Measurements from ENCODE around the gene SNCAIP. TPM values are rescaled to one million over a fixed set of nuclear protein-coding genes. Genes with fewer than 3 reads are reported as not detected.

SNCAIP gene
- polyA plus RNA-seq, 3 donors from 2014 or later: not detected

- Mint-ChIP-seq H3K4me3 (no peak overlapping the region), H3K27ac (no peak overlapping the region), H3K4me1 (no peaks in the 10 kb centered on the region), H3K27me3 (ENCODE audit: low read depth in 3 of 3) (peaks cover 0 to 3% (median under 1%) of the 10 kb centered on the region in 3 donors), H3K36me3 (no peaks in the 10 kb centered on the region), H3K9me3 (peaks cover 0 to 7% (median 0%) of the 10 kb centered on the region in 6 donors)
- no peak for DNase-seq
Measured at GRCh38 chr5:122401976-122402725, 90.1 kb downstream of the SNCAIP start.

GRCh38 chr5:122402955-122403685, 91.1 kb downstream of the SNCAIP start:
- Mint-ChIP-seq H3K27ac (no peak overlapping the region), H3K4me1 (no peaks in the 10 kb centered on the region), H3K9me3 (no peaks in the 10 kb centered on the region), H3K4me3 (no peak overlapping the region), H3K36me3 (no peaks in the 10 kb centered on the region), H3K27me3 (ENCODE audit: low read depth in 3 of 3) (peaks cover 0 to 3% (median 2%) of the 10 kb centered on the region in 3 donors)
- DNase-seq: no peak

- no peaks in the 10 kb centered on the region for H3K36me3 Mint-ChIP-seq
- H3K4me3 Mint-ChIP-seq: no peak overlapping the region
- DNase-seq: no peak
- H3K27me3 Mint-ChIP-seq (ENCODE audit: low read depth in 3 of 3): peaks cover 0 to 3% (median 2%) of the 10 kb centered on the region in 3 donors
- H3K27ac Mint-ChIP-seq: no peak overlapping the region
- H3K9me3 Mint-ChIP-seq: no peaks in the 10 kb centered on the region
- no peaks in the 10 kb centered on the region for H3K4me1 Mint-ChIP-seq
Measured at GRCh38 chr5:122404018-122404417, 92.0 kb downstream of the SNCAIP start.

DNA sequence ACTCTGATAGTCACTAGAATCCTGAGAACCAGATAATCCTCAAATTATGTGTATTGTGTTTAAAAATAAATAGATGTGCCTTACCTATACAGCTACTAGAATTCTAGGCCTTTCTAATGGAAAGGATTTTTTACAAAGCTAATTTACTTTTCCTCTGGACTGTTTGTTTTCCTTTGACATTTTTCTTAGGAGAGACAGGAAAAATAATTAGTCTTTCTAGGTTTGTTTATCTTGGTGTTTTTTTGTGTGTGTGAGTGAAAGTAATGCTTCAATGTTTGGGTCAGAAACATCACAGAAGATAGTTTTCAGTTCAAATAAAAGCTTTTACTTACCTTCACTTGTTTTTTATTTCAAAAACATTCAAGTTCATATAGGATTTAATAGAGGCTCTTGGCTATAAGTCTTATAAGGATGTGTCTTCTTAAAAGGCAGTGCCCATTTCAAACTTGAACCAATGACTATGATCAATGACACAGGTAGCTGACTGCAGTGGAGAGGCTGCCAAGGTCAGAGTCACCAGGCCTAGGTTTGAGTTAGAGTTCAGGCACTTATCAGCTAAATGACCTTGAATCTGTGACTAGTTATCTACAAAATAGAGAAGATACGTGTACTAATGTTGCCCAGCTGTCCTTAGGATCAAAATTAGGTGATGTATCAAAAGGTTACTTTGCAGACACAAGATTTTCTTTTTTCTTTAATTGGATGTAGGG, 92.8 kb downstream of the SNCAIP start:
- Mint-ChIP-seq H3K9me3 (no peaks in the 10 kb centered on the region), H3K4me3 (no peak overlapping the region), H3K36me3 (no peaks in the 10 kb centered on the region)

GRCh38 chr5:122405751-122406150, 93.7 kb downstream of the SNCAIP start:
- no peak for DNase-seq
- Mint-ChIP-seq H3K27ac (no peak overlapping the region), H3K27me3 (ENCODE audit: low read depth in 3 of 3) (peaks cover 0 to 3% (median 2%) of the 10 kb centered on the region in 3 donors), H3K4me3 (no peak overlapping the region), H3K9me3 (no peaks in the 10 kb centered on the region), H3K4me1 (no peaks in the 10 kb centered on the region), H3K36me3 (no peaks in the 10 kb centered on the region)

More for the DNA sequence above, 92.8 kb downstream of the SNCAIP start:
- no peak for DNase-seq
- no peak overlapping the region for H3K27ac Mint-ChIP-seq
- no peaks in the 10 kb centered on the region for H3K4me1 Mint-ChIP-seq
- peaks cover 0 to 3% (median 2%) of the 10 kb centered on the region in 3 donors for H3K27me3 Mint-ChIP-seq (ENCODE audit: low read depth in 3 of 3)

- no peaks in the 10 kb centered on the region for H3K4me1 Mint-ChIP-seq
- no peak for DNase-seq
- no peak overlapping the region for H3K4me3 Mint-ChIP-seq
- peaks cover 0 to 3% (median 2%) of the 10 kb centered on the region in 3 donors for H3K27me3 Mint-ChIP-seq (ENCODE audit: low read depth in 3 of 3)
- H3K9me3 Mint-ChIP-seq: no peaks in the 10 kb centered on the region
- no peak overlapping the region for H3K27ac Mint-ChIP-seq
- no peaks in the 10 kb centered on the region for H3K36me3 Mint-ChIP-seq
Measured at GRCh38 chr5:122406181-122406580, 94.1 kb downstream of the SNCAIP start.

DNA sequence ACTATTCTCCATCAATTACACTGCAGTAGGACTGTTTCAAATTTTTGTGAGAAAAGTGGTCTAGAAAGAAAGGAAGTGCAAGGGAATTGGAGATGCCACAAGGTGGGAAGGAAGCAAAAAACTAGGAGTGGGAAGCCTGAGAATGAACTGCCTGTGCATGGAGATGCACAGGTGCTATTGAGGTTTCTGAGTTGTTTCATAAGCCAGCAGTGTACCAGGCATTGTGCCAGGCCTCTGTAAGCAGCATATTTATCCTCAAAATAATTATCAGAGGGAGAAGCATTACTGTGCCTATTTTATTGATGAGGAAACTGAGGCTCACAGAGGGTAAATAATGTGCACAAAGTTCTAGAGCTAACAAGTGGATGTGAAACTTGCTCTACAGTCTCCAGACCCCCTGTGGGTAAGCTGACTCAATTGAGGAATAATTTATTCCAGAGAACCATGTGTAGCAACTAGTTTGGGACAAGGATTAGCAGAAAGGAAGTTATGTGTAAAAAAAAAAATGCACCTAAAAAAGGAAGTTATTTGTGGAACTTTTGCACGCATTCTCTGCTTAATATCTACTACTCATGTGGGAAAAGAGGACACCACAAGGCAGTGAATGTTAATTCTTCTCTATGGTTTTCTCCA, 96.7 kb downstream of the SNCAIP start:
- peaks cover 0 to 4% (median 2%) of the 10 kb centered on the region in 3 donors for H3K27me3 Mint-ChIP-seq (ENCODE audit: low read depth in 3 of 3)
- DNase-seq: no peak
- no peak overlapping the region for H3K27ac Mint-ChIP-seq
- no peaks in the 10 kb centered on the region for H3K4me1 Mint-ChIP-seq
- H3K4me3 Mint-ChIP-seq: no peak overlapping the region
- H3K9me3 Mint-ChIP-seq: peaks cover 0 to 5% (median 0%) of the 10 kb centered on the region in 6 donors
- H3K36me3 Mint-ChIP-seq: no peaks in the 10 kb centered on the region

DNA sequence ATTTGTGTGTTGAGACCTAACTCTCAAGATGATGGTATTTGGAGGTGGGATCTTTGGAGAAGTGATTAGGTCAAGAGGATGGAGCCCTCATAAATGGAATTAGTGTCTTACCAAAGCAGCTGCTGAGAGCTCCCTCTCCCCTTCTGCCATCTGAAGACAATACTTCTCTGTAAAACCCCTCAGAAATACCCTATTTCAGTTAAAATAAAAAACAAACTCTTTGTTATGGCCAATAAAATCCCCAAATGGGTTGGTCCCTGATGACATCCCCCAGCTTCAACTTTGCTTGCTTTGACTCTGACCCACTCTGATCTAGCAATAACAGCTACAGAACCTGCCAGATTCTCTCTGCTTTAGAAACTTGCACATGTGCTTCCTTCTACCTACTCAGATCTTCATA, 100.9 kb downstream of the SNCAIP start:
- Mint-ChIP-seq H3K9me3 (peaks cover 0 to 8% (median 2%) of the 10 kb centered on the region in 6 donors), H3K4me3 (no peak overlapping the region), H3K27me3 (ENCODE audit: low read depth in 3 of 3) (peaks cover 0 to 3% (median 2%) of the 10 kb centered on the region in 3 donors), H3K4me1 (no peaks in the 10 kb centered on the region), H3K27ac (no peak overlapping the region), H3K36me3 (no peaks in the 10 kb centered on the region)
- no peak for DNase-seq

GRCh38 chr5:122413722-122414121, 101.7 kb downstream of the SNCAIP start:
- Mint-ChIP-seq H3K36me3 (no peaks in the 10 kb centered on the region), H3K4me1 (no peaks in the 10 kb centered on the region), H3K4me3 (no peak overlapping the region), H3K9me3 (peaks cover 0 to 8% (median 2%) of the 10 kb centered on the region in 6 donors), H3K27me3 (ENCODE audit: low read depth in 3 of 3) (peaks cover 0 to 4% (median 2%) of the 10 kb centered on the region in 3 donors), H3K27ac (no peak overlapping the region)
- DNase-seq: no peak

GRCh38 chr5:122415030-122415800, 103.2 kb downstream of the SNCAIP start:
- H3K27me3 Mint-ChIP-seq (ENCODE audit: low read depth in 3 of 3): peaks cover 0 to 5% (median 2%) of the 10 kb centered on the region in 3 donors
- DNase-seq: no peak
- H3K36me3 Mint-ChIP-seq: no peaks in the 10 kb centered on the region
- no peak overlapping the region for H3K27ac Mint-ChIP-seq
- no peaks in the 10 kb centered on the region for H3K4me1 Mint-ChIP-seq
- H3K4me3 Mint-ChIP-seq: no peak overlapping the region
- H3K9me3 Mint-ChIP-seq: peaks cover 0 to 8% (median 2%) of the 10 kb centered on the region in 6 donors

DNA sequence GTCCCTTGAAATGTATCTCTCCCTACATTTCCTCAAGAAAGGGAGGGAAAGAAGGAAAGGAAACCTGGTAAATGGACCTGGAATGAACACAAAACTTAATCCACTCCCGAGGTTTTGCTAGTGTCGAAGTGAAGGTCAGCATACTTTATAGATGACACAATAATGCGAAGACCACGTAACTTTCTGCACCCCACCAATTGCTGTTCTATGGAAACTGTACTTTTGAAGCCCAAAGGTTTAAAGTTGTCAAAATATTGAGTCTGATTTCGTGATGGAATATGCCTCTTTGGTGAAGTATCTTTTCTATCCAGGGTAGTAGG, 103.7 kb downstream of the SNCAIP start:
- peaks cover 0 to 5% (median 2%) of the 10 kb centered on the region in 3 donors for H3K27me3 Mint-ChIP-seq (ENCODE audit: low read depth in 3 of 3)
- no peak for DNase-seq
- H3K27ac Mint-ChIP-seq: no peak overlapping the region
- H3K4me3 Mint-ChIP-seq: no peak overlapping the region
- H3K9me3 Mint-ChIP-seq: peaks cover 0 to 8% (median 2%) of the 10 kb centered on the region in 6 donors
- no peaks in the 10 kb centered on the region for H3K4me1 Mint-ChIP-seq
- H3K36me3 Mint-ChIP-seq: no peaks in the 10 kb centered on the region

DNA sequence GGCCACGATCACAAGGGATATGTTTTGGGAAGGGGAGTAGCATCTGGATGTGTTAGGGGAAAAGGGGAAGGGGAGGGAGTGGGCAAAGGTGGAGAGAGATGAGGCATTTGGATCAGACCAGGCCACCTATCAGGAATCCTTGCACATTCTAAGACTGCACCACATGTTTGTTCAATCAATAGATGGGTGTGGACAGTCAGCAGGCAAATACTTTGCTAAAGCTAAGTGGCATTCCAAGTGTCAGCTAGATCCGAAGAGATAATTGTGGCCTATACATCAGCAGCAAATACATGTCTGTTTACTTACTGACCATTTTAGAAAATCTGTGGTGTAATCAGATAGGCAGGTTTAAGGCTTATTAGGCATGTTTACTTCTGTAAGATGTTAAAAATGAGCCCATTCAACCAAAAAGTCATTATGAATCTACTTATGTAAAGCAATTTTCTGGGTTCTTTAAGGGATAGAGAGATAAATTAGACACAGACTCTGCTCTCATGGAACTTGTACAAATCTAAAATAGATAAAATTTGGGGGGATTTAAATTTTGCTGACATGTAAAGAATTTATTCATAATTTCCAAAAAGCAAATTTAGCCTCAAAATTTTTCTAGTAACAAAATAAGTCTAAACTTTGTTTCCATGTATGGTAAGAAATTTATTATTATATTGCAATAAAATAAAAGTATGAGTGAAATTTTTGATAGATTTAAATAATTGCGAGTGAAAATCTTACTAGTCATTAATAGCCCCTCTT, 107.3 kb downstream of the SNCAIP start:
- no peak overlapping the region for H3K4me3 Mint-ChIP-seq
- H3K27ac Mint-ChIP-seq: no peak overlapping the region
- H3K9me3 Mint-ChIP-seq: peaks cover 0 to 8% (median 0%) of the 10 kb centered on the region in 6 donors
- DNase-seq: no peak
- no peaks in the 10 kb centered on the region for H3K4me1 Mint-ChIP-seq
- peaks cover 0 to 7% (median 0%) of the 10 kb centered on the region in 3 donors for H3K27me3 Mint-ChIP-seq (ENCODE audit: low read depth in 3 of 3)
- H3K36me3 Mint-ChIP-seq: no peaks in the 10 kb centered on the region

Measured in immature natural killer cell (primary cell).